Fibroblast of lung (primary cell): ENCODE results near the gene AFAP1L2.

Source experiments
- CTCF ChIP-seq, 2 donors: IDR thresholded peaks in 1 of 2; conservative IDR thresholded peaks in 1 of 2; 1 replicate in 1 of 2; 2 replicates in 1 of 2; pipeline ENCODE4 v1.5.1; 2011 to 2012; ENCODE audit warnings: low read length in 2 of 2, control low read depth in 1 of 2, inconsistent platforms in 1 of 2, low read depth in 1 of 2, mild to moderate bottlenecking in 1 of 2
- EZH2 ChIP-seq: IDR thresholded peaks from 2 replicates; pipeline ENCODE4 v1.5.1; 2012; ENCODE audit warnings: low read length, control low read depth, mild to moderate bottlenecking; ENCODE audit errors: missing control alignments

- TF ChIP-seq CTCF (conservative IDR thresholded peaks at IDR 0.05 in 1 of 2, IDR thresholded peaks at IDR 0.05 in 1 of 2; ENCODE audit: low read depth in 1 of 2, low read length in 2 of 2) (no peak), EZH2 (no peak)
These were observed 27.3 kb upstream of the AFAP1L2 start for GRCh38 chr10:114431414-114432135.
